IPS-18a (cell line): Measurements from ENCODE around the gene C1S.
"Not testable (repeated sequence)": the region's sequence is repeated elsewhere in the genome, so short reads cannot be mapped to it uniquely, and the experiment has no call there.

ENCODE experiments used
- H3K27ac ChIP-seq: one replicate; pipeline ENCODE4 v1.5.1; 2013; ENCODE audit warnings: low read length
- H3K27me3 ChIP-seq: one replicate; pipeline ENCODE4 v1.6.1; 2013; ENCODE audit warnings: mild to moderate bottlenecking, low read length; ENCODE audit not compliant: control insufficient read depth, insufficient read depth
- H3K36me3 ChIP-seq: one replicate; pipeline ENCODE4 v1.6.1; 2013; ENCODE audit warnings: low read depth, low read length; ENCODE audit not compliant: control insufficient read depth
- H3K4me1 ChIP-seq: one replicate; pipeline ENCODE4 v1.6.1; 2013; ENCODE audit warnings: low read depth, low read length; ENCODE audit not compliant: control insufficient read depth
- H3K4me3 ChIP-seq: one replicate; pipeline ENCODE4 v1.5.1; 2013; ENCODE audit warnings: low read length
- H3K9ac ChIP-seq: one replicate; pipeline ENCODE4 v1.6.1; 2013; ENCODE audit warnings: mild to moderate bottlenecking, low read length, moderate library complexity
- H3K9me3 ChIP-seq: one replicate; pipeline ENCODE4 v1.6.1; 2013; ENCODE audit warnings: low read depth, low read length; ENCODE audit not compliant: control insufficient read depth

The C1S gene

DNA sequence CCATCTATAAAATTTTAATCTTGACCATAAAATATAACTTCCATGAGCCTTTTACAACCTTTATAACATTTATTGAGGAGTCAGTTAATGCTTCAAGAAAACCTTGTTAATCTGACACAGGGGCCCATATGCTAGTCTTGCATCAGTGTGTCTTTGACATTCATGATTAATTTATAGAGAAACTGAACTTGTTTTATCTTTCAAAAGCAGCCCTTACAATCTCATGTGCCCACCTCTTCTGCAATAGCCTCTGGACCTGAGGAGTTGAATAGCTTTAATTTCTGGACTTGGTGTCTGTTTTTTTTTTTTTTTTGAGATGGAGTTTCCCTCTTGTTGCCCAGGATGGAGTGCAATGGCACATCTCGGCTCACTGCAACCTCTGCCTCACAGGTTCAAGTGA, 33.7 kb upstream of the C1S start:
- no peak overlapping the region for H3K4me3 ChIP-seq
- no peak overlapping the region for H3K9ac ChIP-seq
- H3K27ac ChIP-seq = no peak overlapping the region
- H3K27me3 ChIP-seq = no peaks in the 10 kb centered on the region
- H3K9me3 ChIP-seq = no peaks in the 10 kb centered on the region
- H3K36me3 ChIP-seq = no peaks in the 10 kb centered on the region
- H3K4me1 ChIP-seq = no peaks in the 10 kb centered on the region

DNA sequence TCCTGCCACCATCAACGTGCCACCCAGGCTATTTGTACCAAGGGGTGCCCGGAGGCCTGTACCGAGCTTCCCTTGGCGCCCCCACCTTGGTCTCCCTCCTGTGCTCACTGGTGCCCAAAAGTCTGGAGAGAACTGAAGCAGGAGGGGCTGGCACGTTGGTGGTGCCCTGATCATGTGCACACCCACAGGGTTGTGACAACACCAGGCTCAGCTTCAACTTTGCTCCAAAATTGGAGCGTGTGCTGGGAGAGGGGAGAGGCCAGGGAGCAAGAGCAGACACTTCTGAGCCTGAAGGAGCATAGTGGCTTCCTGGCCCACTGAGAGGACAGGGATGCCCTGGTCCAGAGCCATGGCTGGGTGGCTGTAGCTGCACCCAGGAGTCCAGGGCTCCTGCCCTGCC, 29.2 kb upstream of the C1S start:
- Histone ChIP-seq H3K27me3 (no peaks in the 10 kb centered on the region), H3K36me3 (no peaks in the 10 kb centered on the region), H3K9ac (no peak overlapping the region), H3K4me3 (no peak overlapping the region), H3K27ac (no peak overlapping the region), H3K4me1 (peaks cover 4% of the 10 kb centered on the region), H3K9me3 (no peaks in the 10 kb centered on the region)

DNA sequence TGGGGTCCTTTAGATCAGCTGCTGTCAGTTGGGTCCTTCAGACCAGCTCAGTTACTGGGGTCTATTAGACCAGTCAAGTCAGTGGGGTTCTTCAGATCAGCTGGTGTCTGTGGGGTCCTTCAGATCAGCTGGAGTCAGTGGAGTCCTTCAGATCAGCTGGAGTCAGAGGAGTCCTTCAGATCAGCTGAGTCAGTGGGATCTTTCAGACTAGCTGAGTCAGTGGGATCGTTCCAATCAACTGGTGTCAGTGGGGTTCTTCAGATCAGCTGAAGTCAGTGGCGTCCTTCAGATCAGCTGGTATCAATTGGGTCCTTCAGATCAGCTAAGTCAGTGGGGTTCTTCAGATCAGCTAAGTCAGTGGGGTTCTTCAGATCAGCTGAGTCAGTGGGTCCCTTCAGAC, 27.5 kb upstream of the C1S start:
- H3K27me3 ChIP-seq = no peaks in the 10 kb centered on the region
- H3K4me1 ChIP-seq = peaks cover 8% of the 10 kb centered on the region
- H3K27ac ChIP-seq = no peak overlapping the region
- H3K36me3 ChIP-seq = no peaks in the 10 kb centered on the region
- H3K9me3 ChIP-seq = no peaks in the 10 kb centered on the region
- no peak overlapping the region for H3K9ac ChIP-seq
- H3K4me3 ChIP-seq = no peak overlapping the region

DNA sequence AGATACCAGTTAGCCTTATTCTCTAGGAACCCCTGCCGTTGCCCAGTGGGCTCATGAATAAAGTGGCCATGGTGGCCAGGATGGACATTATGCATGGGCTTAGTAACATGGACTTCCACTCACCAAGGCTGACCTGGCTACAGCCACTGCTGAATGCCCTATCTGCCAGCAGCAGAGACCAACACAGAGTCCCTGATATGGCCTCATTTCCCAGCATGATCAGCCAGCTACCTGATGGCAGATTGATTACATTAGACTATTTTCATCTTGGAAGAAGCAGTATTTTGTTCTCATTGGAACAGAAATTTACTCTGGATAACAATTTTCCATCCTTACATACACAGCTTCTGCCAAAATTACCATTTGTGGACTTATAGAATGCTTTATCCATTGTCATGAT, 26.1 kb upstream of the C1S start:
- Histone ChIP-seq H3K4me1 (peaks cover 8% of the 10 kb centered on the region), H3K9ac (no peak overlapping the region), H3K36me3 (no peaks in the 10 kb centered on the region), H3K27me3 (no peaks in the 10 kb centered on the region), H3K4me3 (no peak overlapping the region), H3K9me3 (no peaks in the 10 kb centered on the region), H3K27ac (no peak overlapping the region)

DNA sequence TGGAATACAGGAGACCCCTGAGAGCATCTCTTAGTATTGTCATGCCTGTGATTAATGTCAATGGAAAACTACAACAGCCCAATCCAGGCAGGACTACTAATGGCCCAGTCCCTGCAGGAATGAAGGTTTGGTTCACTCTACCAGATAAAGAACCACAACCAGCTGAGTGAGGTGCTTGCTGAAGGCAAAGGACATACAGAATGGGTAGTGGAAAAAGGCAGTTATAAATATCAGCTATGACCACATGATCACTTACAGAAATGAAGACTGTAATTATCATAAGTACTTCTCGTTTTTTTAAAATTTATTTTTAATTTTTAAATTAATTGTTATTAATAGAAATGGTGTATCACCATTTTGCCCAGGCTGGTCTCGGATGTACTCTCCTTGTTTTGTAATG, 25.1 kb upstream of the C1S start:
- H3K27ac ChIP-seq = no peak overlapping the region
- H3K4me1 ChIP-seq = peaks cover 8% of the 10 kb centered on the region

DNA sequence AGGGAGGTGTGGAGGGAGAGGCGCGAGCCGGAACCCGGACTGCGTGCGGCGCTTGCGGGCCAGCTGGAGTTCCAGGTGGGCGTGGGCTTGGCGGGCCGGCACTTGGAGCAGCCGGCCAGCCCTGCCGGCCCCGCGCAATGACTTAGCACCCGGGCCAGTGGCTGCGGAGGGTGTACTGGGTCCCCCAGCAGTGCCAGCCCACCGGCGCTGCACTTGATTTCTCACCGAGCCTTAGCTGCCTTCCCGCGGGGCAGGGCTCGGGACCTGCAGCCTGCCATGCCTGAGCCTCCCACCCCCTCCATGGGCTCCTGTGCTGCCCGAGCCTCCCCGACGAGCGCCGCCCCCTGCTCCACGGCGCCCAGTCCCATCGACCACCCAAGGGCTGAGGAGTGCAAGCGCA, 23.1 kb upstream of the C1S start:
- H3K4me1 ChIP-seq, H3K9me3 ChIP-seq, H3K9ac ChIP-seq, H3K27ac ChIP-seq, H3K4me3 ChIP-seq, H3K27me3 ChIP-seq, H3K36me3 ChIP-seq: not testable (repeated sequence)

More for the DNA sequence above, 25.1 kb upstream of the C1S start:
- Histone ChIP-seq H3K27me3 (no peaks in the 10 kb centered on the region), H3K36me3 (no peaks in the 10 kb centered on the region), H3K9ac (no peak overlapping the region), H3K9me3 (no peaks in the 10 kb centered on the region), H3K4me3 (no peak overlapping the region)

DNA sequence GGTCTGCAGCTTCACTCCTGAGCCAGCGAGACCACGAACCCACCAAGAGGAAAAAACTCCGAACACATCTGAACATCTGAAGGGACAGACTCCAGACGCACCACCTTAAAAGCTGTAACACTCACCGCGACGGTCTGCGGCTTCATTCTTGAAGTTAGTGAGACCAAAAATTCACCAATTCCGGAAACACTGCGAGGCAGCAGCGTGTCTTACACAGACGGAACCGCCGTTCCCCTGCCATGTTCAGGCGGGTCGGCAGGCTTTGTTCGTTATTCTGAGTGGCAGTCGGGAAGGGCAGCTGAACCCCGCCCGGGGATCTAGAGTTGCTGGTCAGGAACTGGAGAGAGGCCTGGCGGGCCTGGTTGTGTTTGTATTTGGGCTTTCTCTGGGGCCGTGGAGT, 21.9 kb upstream of the C1S start:
- Histone ChIP-seq H3K9ac (no peak overlapping the region), H3K9me3 (no peaks in the 10 kb centered on the region), H3K27ac (no peak overlapping the region), H3K27me3 (no peaks in the 10 kb centered on the region), H3K36me3 (no peaks in the 10 kb centered on the region), H3K4me3 (no peak overlapping the region), H3K4me1 (peaks cover 8% of the 10 kb centered on the region)

DNA sequence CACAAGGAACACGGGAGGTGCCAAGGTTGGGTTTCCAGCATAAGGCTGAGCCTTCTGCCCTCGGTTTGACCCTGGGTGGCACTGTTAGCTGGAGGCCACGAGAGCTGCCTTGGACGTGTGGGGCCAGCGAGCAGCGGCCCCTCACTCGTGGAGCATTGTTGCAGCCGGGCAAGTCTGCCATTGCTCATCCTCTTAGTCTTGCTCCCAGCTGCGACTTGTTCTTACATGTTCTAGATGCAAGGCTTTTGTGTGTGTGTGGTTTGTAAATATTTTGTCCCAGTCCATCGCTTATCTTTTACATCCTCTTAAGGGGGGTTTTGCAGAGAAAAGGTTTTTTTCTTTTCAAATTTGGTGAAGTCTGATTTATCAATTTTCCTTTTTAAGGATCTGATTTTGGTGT, 21.1 kb upstream of the C1S start:
- Histone ChIP-seq H3K4me1 (peaks cover 8% of the 10 kb centered on the region), H3K4me3 (no peak overlapping the region), H3K9ac (no peak overlapping the region), H3K36me3 (no peaks in the 10 kb centered on the region), H3K27ac (no peak overlapping the region), H3K9me3 (no peaks in the 10 kb centered on the region), H3K27me3 (no peaks in the 10 kb centered on the region)

DNA sequence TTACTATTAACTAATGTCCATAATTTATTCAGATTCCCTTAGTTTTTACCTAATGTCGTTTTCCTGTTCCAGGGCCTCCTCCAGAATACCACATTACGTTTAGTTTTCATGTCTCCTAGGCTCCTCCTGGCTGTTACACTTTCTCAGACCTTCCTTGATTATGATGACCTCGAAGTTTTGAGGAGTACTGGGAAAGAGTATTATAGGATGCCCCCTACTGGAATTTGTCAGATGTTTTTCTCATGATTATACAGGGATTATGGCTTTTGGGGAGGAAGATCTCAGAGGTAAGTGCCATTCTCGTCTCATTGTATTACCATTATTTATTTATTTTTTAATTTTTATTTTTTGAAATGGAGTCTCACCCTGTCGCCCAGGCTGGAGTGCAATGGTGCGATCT, 17.7 kb upstream of the C1S start:
- no peaks in the 10 kb centered on the region for H3K27me3 ChIP-seq
- H3K9ac ChIP-seq = no peak overlapping the region
- H3K27ac ChIP-seq = no peak overlapping the region
- no peaks in the 10 kb centered on the region for H3K9me3 ChIP-seq
- H3K4me1 ChIP-seq = no peaks in the 10 kb centered on the region
- H3K36me3 ChIP-seq = no peaks in the 10 kb centered on the region
- H3K4me3 ChIP-seq = no peak overlapping the region

DNA sequence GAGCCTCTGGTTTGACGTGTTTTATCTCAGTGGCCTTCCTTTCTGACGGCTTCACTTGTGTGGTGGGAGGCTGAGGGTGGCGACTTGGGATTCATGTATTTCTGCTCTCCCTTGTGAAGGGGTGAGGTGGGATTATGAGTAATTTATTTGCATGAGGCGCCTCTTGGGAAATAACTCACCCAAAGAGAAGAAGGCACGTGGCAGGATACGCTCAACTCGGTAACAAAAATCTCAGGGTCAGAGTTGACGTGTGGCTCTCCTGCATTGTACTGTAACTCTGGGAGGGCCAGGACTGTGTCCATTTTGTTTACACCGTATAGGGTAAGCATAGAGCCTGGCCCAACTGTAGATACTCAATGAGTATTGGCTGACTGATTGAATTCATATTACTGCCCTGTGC, 14.6 kb upstream of the C1S start:
- Histone ChIP-seq H3K27ac (no peak overlapping the region), H3K4me1 (no peaks in the 10 kb centered on the region), H3K9me3 (no peaks in the 10 kb centered on the region), H3K9ac (no peak overlapping the region), H3K36me3 (no peaks in the 10 kb centered on the region), H3K27me3 (no peaks in the 10 kb centered on the region), H3K4me3 (no peak overlapping the region)

DNA sequence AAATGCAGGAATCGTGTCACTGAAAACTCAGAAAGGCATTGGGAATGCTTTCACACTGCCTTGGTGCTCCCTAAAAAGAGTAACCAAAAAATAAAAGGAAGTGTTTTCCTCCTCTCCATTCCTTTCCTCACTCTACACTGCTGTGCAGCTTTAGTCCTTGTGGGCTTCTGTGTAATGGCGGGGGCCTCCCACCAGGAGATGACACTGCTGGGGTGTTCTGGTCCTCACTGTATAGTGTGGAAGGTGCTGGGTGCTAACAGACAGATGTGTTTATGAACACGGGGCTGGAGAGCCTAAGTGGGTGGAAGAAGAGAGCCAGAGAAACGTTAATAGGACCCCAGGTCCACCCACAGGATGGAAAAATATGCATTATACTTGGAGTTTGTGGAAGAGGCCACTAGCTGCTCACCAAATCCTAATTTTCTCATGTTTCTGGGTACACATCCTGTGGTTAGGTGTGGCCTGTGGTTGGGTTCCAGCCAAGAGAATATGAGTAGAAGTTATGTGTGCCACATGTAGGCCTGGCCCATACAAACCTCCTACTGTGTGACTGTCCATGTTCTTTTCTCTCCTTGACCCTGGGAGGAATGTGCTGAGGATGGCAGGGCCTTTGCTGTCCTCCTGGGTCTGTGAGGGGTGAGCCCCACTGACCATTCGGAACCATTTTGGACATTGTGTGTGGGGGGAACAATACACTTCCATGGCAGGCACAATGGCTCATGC, 14.0 kb upstream of the C1S start:
- no peak overlapping the region for H3K4me3 ChIP-seq
- no peaks in the 10 kb centered on the region for H3K36me3 ChIP-seq
- no peaks in the 10 kb centered on the region for H3K4me1 ChIP-seq
- no peaks in the 10 kb centered on the region for H3K27me3 ChIP-seq
- H3K27ac ChIP-seq = no peak overlapping the region
- H3K9ac ChIP-seq = no peak overlapping the region
- H3K9me3 ChIP-seq = no peaks in the 10 kb centered on the region

DNA sequence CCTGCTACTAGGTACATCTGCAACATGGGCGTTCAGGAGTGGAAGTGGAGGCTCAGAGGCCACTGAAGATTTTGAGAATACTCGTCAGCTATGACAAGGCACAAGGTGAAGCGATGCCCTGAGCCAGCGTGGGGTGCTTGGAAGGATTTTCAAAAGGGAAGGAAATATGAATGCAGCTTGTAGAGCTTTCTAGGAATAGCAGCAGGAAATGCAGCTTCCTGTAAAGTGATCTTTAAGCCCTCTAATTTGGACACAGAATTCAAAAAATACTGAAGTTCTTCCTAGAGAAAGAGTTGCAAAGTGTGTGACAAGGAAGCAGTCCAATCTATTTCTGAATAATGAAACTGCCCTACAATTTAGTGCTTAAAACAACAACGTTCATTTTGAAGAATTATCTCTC, 13.2 kb upstream of the C1S start:
- H3K4me3 ChIP-seq = no peak overlapping the region
- H3K9ac ChIP-seq = no peak overlapping the region
- no peaks in the 10 kb centered on the region for H3K27me3 ChIP-seq
- no peaks in the 10 kb centered on the region for H3K36me3 ChIP-seq
- no peaks in the 10 kb centered on the region for H3K4me1 ChIP-seq
- no peaks in the 10 kb centered on the region for H3K9me3 ChIP-seq
- H3K27ac ChIP-seq = no peak overlapping the region
